D721Med (cell line): ENCODE data around the gene OR1J2.

Source experiments
- DNase-seq: peaks from one replicate; pipeline ENCODE4 v3.0.0; 2011; ENCODE audit warnings: low spot score; ENCODE audit not compliant: insufficient read length
- FAIRE-seq: peaks from 2 replicates; lab custom pipeline; 2011; peaks lifted over from hg19 to GRCh38; lab: Jason Lieb, UNC
- TF ChIP-seq, protein P1 (sequence below): IDR thresholded peaks from 2 replicates; pipeline ENCODE4 v1.5.1; 2012; ENCODE audit warnings: mild to moderate bottlenecking, control low read depth; ENCODE audit not compliant: insufficient read depth; ENCODE audit errors: missing control alignments

OR1J2 gene

DNA sequence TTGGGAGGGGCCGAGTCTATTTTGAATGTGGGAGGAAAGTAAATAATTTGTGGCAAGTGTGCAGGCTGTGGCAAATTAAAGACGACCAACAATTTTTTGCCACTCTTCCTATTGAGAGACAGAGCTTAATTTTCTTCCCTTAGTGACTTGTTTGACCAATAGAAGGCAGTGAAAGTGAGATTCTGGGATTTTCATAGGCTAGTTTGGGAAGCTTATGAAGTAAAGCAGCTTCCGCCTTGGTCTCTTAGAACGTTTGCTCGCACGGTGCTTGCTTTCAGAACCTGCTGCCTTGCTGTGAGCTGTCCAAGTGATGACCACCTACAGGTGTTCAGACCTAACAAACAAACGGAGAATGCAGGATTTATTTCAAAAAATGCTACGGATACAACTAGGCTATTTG lies 35.6 kb downstream of the OR1J2 start:
- DNase-seq (no peak), FAIRE-seq (no peak)
- TF ChIP-seq, protein P1, sequence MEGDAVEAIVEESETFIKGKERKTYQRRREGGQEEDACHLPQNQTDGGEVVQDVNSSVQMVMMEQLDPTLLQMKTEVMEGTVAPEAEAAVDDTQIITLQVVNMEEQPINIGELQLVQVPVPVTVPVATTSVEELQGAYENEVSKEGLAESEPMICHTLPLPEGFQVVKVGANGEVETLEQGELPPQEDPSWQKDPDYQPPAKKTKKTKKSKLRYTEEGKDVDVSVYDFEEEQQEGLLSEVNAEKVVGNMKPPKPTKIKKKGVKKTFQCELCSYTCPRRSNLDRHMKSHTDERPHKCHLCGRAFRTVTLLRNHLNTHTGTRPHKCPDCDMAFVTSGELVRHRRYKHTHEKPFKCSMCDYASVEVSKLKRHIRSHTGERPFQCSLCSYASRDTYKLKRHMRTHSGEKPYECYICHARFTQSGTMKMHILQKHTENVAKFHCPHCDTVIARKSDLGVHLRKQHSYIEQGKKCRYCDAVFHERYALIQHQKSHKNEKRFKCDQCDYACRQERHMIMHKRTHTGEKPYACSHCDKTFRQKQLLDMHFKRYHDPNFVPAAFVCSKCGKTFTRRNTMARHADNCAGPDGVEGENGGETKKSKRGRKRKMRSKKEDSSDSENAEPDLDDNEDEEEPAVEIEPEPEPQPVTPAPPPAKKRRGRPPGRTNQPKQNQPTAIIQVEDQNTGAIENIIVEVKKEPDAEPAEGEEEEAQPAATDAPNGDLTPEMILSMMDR, result no peak

DNA sequence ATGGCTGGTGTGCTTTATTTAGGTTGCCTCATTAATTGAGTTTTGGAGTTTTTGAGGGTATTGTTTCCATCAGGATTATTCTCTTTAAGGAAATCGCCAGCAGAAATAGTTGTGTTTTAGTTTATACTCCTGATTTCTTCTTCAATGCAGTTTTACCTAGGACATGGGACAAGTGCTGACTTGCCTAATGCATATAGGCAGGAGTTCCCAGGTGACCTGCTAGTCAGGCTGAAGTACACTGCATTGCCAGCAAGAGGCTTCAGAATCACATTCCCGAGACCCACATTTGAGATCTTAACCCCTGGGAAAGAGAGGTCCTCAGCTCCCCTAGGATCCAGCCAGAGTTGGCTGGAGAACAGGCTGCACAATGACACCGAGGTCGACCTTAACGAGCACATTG lies 40.8 kb downstream of the OR1J2 start:
- DNase-seq, result no peak
- FAIRE-seq, result no peak
- TF ChIP-seq, protein P1, result no peak

DNA sequence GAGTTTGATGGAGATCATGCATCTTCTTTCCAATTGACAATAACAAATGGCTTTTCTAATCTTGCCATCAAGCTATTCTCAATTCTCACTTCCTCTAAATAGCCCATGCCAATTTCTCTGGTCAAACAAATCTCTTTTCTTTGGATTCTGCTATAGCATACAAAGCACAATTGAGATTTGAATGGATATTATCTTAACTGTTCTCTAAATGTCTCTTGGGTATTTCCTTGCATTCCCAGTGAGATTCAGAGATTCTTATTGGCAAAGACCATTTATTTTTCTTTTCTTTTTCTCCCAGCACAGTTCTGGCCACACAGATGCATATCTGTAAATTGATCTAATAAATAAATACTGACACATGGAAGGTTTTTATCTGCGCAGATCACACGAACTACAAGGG lies 42.2 kb downstream of the OR1J2 start, which contains the start of gene OR1N2:
Gene OR1N2, plus strand, starts transcription at position 301 of the 400 bp plus-strand sequence. CDS start 100 bp downstream, outside the sequence.
- DNase-seq (no peak), FAIRE-seq (no peak)
- TF ChIP-seq, protein P1, result no peak
